ENCODE data around the gene CPLX4.

The CPLX4 gene, protein sequence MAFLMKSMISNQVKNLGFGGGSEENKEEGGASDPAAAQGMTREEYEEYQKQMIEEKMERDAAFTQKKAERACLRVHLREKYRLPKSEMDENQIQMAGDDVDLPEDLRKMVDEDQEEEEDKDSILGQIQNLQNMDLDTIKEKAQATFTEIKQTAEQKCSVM

DNA sequence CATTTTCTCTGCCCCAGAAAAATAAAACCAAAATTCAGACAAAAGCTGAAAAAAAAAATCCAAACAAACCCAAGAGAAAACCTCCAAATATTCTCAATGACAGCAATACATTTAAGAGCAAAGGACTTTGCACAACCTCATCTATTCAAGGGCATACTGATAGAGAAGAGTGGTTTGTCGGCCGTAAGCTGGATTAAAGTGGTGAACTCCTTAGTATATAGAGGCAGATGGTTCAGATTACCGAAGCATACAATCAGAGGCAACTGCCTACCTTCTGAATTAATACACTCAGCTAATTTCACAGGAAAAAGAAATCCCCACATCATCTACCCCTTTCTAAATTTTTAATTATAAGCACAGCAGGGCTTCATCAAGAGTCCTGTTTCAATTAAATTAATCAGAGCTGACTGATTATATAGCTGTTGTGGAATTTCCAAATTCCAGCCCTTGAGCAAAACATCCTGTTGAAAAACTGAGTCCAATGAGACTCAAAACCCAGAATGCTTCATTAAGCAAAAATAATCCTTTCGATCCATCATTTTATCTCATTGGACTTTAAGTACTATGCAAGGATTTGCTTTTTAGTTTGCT lies at the start of gene CPLX4:
Gene CPLX4 (minus strand): TSS at position 190 of the 591 bp plus-strand sequence. CDS start 187 bp downstream, at position 3.
- DNase-seq: no peak

DNA sequence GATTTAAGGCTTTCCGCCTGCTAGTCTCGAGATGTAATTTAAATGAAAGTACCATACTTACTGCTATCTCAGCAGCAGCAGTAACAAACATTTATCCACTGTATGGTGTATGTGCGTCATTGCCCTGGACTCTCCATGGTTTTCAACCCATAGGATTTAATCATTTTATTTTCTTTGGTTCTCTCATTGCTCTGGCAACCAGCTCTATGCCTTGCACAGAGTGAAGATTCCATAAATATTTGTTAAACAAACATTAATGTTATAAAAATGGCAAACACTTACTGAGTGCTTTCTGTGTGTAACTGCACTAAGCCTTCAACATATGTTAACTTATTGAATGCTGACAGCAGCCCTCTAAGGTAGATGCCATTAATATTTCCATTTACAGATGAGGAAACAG lies 41.9 kb upstream of the CPLX4 start:
- DNase-seq: no peak

DNA sequence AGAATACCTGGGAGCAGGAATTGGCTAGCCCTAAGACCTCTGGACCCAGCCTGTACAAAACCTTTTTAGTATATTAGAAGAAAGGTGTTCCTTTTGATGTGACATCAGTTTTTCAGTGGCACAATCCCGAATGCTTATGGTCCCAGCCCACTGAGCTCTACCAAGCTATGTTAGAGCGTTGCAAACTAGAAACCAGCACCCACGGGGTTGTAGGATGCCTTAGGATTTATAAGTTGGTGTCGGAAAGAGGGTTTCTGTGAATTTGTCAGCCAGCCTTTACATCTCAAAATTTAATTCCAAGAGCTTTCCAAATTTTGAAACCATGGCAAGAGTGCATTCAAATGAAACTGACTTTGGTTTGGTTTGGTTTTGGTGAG lies 41.1 kb upstream of the CPLX4 start:
- DNase-seq: no peak

DNA sequence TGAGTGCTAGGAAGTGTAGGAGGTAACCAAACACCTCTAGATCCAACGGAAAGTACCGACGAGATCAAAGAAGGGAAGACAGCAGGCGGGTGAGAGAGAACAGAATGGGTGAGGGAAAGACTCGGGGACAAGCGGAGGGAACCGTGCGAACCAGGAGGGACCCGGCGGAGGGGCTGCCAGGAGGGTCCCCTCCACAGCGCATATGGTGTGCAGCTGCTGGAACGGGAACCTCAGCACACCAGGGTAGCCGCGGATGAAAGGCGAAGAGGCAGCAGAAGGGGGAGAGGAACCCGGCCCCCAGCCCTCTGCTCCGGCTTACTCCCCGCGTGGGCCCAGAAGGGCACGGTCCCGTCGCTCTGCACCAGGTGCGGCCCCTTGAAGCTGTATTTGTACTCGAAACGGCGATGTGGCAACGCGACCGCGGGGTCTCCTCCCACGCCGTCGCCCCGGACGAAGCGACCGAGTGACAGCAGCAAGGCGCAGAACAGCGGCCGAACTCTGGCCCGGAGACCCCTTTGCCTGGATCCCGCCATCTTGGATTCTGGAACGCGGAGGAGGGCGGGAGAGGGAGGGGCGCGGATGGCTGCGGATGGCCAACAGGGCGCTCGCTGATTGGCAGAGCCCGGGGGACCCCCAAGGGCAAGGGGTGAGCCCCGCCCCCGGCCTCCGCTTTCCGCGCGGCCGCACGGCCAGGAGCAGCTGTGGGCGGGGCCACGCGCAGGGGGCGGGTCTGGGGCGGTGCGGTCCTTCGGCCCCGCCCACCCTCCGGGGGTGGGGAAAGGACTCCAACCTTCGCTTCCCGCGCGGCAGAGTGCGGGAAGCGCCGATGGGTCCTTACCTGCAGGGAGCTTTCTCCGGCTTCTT lies 40.5 kb upstream of the CPLX4 start, which contains the start of gene LMAN1:
Gene LMAN1 (minus strand): TSS at position 554 of the 864 bp plus-strand sequence. CDS start 21 bp downstream, at position 533.
- DNase-seq: peak; percentile 96

DNA sequence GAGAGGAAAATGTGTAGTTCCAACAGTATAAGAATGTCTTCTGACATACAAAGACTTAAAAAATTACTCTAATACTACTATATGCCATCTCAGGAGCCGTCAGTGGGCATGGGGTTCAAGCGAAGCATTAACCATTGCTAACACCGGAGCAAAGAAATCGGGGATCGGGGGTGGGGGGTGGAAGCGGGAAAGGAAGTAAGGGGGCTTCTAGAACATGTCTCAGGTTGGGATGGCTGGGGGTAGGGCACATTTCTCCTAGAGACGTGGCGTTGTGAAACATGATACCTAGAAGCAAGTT lies 39.9 kb upstream of the CPLX4 start:
- DNase-seq: no peak

DNA sequence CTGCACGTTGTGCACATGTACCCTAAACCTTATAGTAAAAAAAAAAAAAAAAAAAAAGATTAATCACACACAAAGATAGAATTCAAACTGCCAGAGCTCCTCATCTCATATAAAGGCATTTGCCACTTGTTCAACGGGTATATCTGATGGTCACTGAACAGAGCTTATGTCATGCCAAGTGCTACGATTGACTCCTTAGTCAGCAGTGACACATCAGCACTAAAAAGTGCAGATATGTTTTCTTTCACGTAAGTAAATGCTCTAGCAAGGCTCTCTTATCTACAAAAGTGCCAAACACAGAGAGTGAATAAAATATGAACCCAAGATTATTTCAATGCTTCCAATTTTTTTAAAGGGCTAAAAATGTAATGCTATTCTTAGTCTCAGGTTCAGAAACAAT lies 39.5 kb upstream of the CPLX4 start:
- DNase-seq: peak; percentile 85

DNA sequence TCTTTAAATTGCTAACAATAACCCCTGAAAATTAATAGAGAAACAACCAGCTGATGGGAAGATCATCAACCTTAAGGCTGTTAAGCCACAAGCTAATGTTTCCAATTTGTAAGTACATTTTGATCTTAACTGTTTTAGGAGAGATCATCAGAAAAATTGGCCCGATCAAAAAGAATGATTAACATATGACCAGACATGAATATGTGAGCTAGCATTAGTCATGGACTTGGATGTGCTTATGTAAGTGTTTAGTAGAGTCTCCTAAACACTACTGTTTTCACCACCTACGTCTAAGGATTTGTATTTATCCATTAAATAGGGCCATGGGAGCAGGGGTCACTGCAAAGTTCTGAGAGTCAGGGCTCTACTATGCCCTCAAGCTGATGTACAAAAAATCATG lies 36.3 kb upstream of the CPLX4 start:
- DNase-seq: no peak

DNA sequence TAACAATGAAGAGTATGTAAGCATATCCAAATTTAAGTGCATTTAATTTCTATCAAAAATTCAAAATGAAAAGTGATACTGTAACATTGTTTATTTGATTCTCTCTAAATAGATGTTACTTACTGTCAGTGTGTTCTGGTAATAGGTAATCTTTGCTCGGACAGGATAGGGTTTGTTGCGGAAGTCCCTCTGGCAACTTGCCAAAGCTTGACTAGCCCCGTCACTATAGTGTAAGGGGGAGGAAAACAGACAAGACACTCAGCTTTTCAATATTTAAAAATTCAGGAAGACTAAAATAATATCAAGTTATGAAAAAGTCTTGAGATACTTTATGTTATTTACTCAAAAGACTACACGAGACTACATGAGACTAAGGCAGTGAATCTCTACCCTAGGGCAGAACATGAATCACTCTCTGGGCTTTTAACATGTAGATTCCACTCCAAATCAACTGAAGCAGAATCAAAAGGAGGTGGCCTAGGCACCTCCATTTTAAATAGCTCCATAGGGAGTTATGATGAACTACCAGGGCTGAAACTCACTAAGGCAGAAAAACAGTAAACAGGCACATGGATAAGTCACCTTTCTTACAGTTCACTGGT lies 34.7 kb upstream of the CPLX4 start:
- DNase-seq: no peak

DNA sequence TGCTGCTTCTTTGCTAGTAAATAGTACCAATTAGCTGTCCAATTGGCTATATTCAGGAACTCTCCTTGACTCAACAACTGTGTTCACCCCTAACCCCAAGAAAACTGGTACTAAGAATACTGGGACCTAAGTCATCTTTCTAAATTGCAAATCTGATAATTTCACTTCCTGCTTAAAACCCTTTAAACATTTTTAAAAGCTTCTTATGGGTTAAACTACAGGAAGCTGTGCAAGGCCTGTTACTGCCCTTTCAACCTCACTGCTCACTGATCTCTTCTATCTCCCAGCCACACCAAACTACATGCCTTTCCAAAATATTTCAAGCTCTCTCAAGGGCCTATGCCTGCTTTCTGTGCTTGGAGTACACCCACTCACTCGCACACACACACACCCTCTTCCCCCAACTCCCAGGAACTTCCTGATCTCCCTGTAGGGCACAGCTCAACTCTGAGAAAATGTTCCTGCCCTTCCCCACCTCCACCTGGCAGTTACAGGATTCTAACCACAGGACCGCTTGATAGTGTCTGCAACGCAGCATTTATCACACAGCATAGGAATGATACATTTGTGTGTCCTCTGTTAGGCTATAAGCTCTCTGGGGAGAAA lies 33.9 kb upstream of the CPLX4 start:
- no peak for DNase-seq

DNA sequence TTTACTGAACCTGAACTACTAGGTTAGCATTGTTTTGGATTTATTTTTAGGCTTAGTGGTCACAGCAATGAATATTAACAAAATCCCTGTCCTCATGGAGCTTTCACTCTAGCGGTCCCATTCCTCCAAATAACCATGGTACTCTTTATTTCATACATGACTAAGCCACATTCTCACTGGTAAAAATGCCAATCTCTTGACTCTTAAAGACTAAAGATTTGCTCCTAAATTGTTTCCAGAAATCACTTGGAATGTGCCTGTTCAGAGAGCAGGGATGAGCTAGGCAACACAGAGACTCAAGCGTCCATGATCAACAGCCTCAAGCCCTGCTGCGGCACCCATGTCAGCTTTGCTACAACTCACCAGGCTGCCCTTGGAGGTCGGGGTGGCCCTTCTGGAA lies 27.1 kb upstream of the CPLX4 start:
- DNase-seq: no peak

DNA sequence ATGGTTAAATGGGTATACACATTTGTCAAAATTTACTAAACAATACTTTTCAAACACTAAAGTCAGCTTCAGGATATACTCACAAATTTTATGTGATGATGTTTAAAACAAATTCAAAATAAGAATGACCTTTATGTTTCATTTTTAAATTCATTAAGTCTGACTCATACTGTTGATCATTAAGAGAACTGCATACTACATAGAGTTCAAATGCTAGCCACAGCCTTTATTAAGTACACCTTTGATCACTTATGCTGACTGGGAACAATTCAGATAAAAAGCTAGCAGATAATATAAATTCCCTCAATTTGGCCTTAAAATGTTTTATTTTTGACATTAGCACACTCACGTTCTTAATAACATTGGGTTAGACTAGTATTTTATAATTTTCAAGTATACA lies 26.5 kb upstream of the CPLX4 start:
- no peak for DNase-seq

DNA sequence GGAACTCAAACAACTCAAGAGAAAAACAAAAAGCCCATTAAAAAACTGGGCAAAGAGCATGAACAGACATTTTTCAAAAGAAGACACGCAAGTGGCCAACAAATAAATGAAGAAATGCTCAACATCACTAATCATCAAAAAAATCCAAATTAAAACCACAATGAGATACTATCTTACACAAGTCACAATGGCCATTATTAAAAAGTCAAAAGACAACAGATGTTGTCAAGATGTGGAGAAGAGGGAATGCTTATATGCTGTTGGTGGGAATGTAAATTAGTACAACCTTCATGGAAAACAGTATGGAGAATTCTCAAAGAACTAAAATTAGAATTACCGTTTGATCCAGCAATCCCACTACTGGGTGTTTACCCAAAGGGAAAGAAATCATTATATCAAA lies 25.5 kb upstream of the CPLX4 start:
- DNase-seq: no peak

DNA sequence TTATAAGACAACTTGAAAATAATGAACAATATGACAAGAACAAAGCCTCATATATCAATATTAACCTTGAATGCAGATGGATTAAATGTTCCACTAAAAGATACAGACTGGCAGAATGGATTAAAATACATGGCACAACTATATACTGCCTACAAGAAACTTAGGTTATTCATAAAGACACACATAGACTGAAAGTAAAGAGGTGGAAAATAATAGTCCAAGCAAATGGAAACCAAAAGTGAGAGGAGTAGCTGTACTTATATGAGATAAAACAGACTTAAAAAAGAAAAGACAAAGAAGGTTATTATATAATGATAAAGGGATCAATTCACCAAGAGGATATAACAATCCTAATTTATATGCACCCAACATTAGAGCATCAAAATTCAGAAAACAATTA lies 22.4 kb upstream of the CPLX4 start:
- DNase-seq: no peak

DNA sequence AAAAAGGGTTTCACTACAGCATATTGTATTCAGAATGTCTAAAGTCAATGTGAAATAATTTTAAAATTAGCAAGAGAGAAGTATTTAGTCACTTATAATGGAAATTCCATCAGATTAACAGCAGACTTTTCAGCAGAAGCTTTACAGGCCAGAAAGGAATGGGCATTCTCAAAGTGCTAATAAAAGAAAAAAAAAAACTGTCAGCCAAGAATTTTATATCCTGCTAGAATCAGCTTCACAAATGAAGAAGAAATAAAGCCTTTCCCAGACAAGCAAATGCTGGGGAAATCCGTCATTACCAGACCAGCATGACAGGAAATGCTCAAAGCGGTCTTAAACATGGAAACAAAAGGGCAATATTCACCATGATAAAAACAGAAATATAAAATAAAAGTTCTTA lies 21.9 kb upstream of the CPLX4 start:
- DNase-seq: no peak

DNA sequence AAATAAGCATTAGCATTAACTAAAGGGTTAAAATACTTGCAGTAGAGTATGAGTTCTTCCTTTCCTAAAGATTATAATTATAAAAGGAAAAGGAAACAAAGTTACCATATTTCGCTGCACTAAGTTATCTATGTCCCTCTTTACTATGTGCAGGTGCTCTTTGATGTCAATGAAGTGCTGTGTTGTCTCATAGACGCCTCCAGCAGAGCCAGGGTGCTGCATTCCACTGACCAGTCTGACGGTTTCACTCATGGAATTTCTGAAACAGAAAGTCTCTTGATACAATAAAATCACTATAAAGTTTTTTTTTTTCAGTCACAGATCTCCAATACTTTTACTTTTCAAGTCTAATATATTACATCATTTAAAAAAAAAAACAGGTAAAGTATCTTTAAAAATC lies 14.5 kb upstream of the CPLX4 start:
- DNase-seq: no peak

DNA sequence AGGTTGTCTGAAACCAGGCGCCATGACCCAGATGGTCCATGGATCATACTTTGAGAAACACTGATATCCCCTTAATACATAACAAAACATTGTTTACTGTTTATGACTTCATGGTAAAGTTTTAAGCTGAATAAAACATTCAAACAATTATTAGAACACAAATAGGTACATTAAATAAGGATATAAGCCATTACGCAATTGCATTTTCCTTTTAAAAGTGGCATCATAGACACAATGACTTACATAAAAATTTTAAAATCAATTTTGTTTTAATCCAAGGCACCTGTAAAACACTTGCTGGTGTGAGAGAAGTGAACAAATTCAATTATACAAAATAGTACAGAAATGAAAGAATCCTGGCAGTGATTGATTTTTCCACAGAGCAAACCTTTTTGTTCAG lies 10.2 kb upstream of the CPLX4 start:
- no peak for DNase-seq

DNA sequence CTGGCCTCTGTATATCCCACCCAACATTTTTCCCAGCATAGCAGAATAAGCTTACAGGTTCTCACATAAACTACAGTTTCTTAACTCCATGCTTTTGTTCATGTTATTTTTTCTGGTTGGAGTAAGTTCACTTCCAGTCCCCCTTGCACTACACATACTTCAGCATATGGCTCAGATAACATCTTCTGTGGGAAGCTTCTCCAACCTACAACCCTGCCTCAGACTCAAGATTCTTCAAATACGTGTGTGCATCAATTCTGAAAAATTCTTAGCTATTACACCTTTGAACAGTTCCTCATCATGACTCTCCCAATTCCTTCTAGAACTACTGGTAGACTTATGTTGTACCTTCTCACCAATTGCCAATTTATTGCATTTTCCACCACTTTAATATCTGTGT lies 7.5 kb upstream of the CPLX4 start:
- DNase-seq: no peak

DNA sequence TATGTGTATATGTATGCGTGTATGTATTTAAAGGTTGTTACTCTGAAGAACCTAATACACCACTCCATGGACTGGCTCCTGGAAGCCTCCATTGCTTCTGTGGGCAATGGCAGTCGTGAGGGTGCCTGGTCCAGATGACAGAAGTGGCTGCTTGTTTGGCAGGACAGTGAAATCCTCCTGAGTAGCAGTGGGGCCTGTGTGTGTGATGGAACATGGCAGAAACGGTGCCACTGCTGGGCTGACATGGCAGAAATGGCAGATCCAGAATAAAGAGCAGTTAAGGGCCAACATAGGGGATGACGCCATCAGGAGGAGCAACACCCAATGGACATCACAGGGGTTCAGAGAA lies 6.1 kb upstream of the CPLX4 start:
- no peak for DNase-seq

DNA sequence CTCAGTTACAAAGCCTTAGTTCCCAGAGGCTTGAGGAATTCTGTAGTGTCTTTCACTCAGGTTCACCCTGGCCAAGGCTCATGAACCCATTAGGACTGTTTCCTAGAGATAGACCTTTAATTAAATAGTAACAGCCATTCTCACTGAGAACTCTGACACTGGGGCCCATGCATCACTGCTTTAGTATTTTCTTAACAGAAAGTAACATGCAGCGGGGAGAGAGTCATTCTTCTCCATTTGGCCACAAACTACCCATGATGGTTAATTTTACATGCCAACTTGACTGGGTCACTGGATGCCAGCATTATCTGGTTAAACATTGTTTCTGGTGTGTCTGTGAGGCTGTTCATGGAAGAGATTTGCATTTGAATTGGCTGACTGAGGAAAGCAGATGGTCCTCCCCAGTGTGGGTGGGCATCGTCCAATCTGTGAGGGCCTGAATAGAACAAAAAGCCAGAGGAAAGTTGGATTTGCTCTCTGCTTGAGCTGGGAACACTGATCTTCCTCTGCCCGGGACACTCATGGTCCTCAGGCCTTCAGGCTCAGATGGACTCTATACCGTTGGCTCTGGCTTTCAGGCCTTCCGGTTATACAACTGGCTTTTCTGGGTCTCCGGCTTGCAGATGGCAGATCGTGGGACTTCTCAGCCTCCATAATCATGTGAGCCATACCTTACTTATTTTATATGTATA lies 5.6 kb upstream of the CPLX4 start:
- no peak for DNase-seq

DNA sequence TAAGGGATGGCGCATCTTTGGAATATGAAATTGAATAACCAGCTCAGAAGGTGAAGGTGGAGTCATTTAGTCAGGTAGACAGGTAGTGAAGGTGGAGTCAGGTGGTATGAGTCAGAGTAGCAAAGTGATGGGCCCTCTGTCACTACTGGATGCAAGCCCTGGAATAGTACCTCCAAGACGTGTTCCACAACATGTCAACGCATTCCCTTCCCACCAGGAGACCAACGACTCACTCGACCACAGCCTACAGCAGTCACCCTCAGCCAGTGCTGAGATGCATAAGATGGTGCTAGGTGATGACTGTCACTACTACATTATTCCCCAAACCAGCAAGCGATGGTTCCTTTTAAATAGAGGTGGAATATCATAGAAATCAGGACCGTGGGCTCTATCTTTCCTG lies 6.8 kb downstream of the CPLX4 start:
- no peak for DNase-seq

DNA sequence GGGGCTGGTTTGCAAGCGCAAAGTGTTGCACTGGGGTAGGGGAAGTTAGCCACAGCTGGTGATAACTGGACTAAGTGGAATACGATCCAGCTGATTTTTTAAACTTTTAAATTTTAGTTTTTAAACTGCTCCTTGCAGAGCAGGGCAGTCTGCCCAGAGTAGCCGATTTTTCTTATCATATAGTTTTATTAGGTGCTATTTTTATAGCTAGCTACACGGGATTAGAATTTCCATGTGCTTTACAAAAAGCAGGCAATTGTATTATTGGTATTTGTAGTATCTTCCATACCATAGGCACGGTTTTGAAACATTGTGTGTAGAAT lies 9.6 kb downstream of the CPLX4 start:
- DNase-seq: no peak

DNA sequence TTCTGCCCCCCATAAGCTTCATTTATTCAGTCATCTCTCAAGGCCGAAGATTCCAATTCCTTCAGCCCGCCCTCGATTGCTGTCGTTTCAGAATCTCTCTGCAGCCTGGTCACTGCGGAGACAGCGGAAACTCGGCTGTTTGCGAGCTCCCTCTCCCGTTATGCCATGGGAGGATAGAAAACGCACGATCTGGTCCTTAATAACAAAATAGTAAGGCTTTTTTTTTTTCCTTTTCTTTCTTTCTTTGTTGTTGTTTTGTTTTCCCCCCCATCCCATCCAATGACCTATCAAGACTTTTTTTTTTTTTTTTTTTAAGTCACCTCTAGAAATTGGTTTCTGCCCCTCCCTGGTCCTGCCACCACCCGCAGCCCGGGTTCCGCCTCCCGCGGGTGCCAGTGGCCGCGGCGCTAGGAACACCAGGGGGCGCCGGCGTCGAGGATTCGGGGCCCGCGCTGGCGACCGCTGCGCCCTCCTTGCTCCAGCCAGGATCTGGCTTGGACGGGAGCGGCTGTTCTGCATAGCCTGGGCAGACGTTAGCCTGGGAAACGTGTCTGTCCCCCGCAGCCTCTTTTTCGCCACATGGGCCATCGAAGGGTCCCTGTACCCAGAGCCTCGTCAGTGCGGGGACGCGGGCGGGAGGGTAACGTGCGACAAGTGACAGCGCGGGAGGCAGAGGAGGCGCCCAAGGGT lies 10.1 kb downstream of the CPLX4 start:
- peak; percentile 78 for DNase-seq

DNA sequence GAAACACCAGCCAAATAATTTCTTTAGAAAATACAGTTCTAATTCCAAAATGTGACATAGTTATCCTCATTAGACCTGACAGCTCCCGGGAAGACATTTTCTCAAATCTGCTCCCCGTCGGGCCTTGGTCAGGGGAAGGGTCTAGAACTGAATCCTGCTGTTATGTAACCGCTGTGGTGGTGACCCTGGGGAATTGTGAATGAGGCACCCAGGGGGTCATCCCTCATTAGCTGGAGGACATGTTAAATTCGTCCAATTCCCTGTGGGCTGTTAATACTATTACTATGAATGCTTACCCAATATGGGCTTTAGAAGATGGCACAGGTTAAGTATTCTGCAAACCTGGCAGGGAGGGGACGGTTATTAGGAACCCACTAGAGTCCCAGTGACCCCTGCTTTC lies 11.8 kb downstream of the CPLX4 start:
- no peak for DNase-seq
